Pancreas (tissue), 10 donors: ENCODE measurements around the gene ARHGAP10. TPM values are rescaled to one million over a fixed set of nuclear protein-coding genes. Genes with fewer than 3 reads are reported as not detected.

Experiments used
- ATAC-seq, 4 donors: fragments of 200-7000 bp; cut with Tn5 transposase; one replicate each; pipeline versions ENCODE4 v1.8.0 to v1.9.1; 2020; ENCODE audit warnings: mild to moderate bottlenecking in 4 of 4, moderate library complexity in 4 of 4
- DNase-seq, 6 donors: peaks; one replicate each; pipeline ENCODE4 v3.0.0-alpha.2; 2020
- FAIRE-seq: peaks from 2 replicates; lab custom pipeline; 2012; peaks lifted over from hg19 to GRCh38; lab: Jason Lieb, UNC
- H3K27ac ChIP-seq, 4 donors: fragments of 200-600 bp; sonication (generic); 1 replicate in 3 of 4; 2 replicates in 1 of 4; pipeline versions ENCODE4 v1.5.0 to v1.8.0; 2020
- H3K27me3 ChIP-seq, 4 donors: fragments of 200-600 bp; one replicate each; pipeline ENCODE4 v1.8.0; 2021
- H3K36me3 ChIP-seq, 3 donors: fragments of 200-600 bp; sonication (generic) in 1 of 3; one replicate each; pipeline versions ENCODE4 v1.5.0 to v1.8.0; 2020 to 2021
- H3K4me1 ChIP-seq, 3 donors: fragments of 200-600 bp; one replicate each; pipeline ENCODE4 v1.8.0; 2021
- H3K4me3 ChIP-seq, 4 donors: fragments of 200-600 bp; sonication (generic) in 2 of 4; one replicate each; pipeline versions ENCODE4 v1.5.0 to v1.8.0; 2020 to 2021
- H3K9me3 ChIP-seq, 4 donors: fragments of 200-600 bp; one replicate each; pipeline ENCODE4 v1.8.0; 2021
- WGBS, 2 donors: extraction: QIAGEN DNeasy Blood & Tissue Kit; methylation state at CpG; one replicate each; pipeline ENCODE4 v1.1.7; 2013; 5-methylcytosine and 5-hydroxymethylcytosine counted together
- intact Hi-C, 3 donors: fragments of 100-400 bp; cut with DNase I; formaldehyde crosslinking; loops; one replicate each; pipeline versions ENCODE4 v1.11.1 to v1.14.2; 2022
- polyA plus RNA-seq, 2 donors: library from polyadenylated mRNA; stranded (reverse); fragments of 200-250 nt; gene quantifications; one replicate each; pipeline ENCODE4 v1.2.3, GENCODE V29; 2013
- total RNA-seq, 6 donors: library from RNA; stranded (reverse); fragmentation: NEBNext Ultra II Directional in 4 of 6; extraction: Animal tissue kit (Norgen Biotek cat#: 25700) in 4 of 6; gene quantifications; one replicate each; pipeline versions ENCODE4 v1.2.1 to v1.2.4, GENCODE V29; 2021 to 2023
- TF ChIP-seq, protein P1 (sequence below), 4 donors: fragments of 200-600 bp; sonication (generic) in 3 of 4; IDR thresholded peaks; one replicate each; pipeline versions ENCODE4 v1.5.0 to v1.8.0; 2021; ENCODE audit warnings: antibody characterized with exemption in 4 of 4
- donor health status: healthy with polysubstance abuse.
- donor health status: DM: no; HTN: no; CAD: no; lungs with moderate emphysema.
- donor health status: DM: no; HTN: no; CAD: no.
- donor health status: control.
- donor health status: control.
- donor health status: Bipolar disorder and iron deficiency.
- donor health status: DM: yes; HTN: yes; CAD: no.
- donor health status: DM: no; HTN: no; CAD: no.
- donor health status: DM: no; HTN: no; CAD: no.
- donor health status: DM: yes; HTN: yes; CAD: no.

ARHGAP10 gene
- total and polyA plus RNA-seq, 8 donors = 6.3 to 14.8 (median 8.7) TPM

GRCh38 chr4:148109216-148109615 is 377.3 kb downstream of the ARHGAP10 start:
- Histone ChIP-seq H3K4me3 (no peak overlapping the region), H3K36me3 (peaks cover 0 to 30% (median 0%) of the 10 kb centered on the region in 3 donors), H3K27ac (no peak overlapping the region), H3K4me1 (no peaks in the 10 kb centered on the region), H3K9me3 (no peaks in the 10 kb centered on the region), H3K27me3 (no peaks in the 10 kb centered on the region)
- FAIRE-seq (no peak), DNase-seq (no peak), ATAC-seq (no peak)
- TF ChIP-seq, protein P1, sequence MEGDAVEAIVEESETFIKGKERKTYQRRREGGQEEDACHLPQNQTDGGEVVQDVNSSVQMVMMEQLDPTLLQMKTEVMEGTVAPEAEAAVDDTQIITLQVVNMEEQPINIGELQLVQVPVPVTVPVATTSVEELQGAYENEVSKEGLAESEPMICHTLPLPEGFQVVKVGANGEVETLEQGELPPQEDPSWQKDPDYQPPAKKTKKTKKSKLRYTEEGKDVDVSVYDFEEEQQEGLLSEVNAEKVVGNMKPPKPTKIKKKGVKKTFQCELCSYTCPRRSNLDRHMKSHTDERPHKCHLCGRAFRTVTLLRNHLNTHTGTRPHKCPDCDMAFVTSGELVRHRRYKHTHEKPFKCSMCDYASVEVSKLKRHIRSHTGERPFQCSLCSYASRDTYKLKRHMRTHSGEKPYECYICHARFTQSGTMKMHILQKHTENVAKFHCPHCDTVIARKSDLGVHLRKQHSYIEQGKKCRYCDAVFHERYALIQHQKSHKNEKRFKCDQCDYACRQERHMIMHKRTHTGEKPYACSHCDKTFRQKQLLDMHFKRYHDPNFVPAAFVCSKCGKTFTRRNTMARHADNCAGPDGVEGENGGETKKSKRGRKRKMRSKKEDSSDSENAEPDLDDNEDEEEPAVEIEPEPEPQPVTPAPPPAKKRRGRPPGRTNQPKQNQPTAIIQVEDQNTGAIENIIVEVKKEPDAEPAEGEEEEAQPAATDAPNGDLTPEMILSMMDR (IDR thresholded peaks at IDR 0.05) = no peak
- WGBS, 2 donors = 56 to 61% methylated on average over 3 of the region's 3 CpGs
- intact Hi-C loops = no loop called here

DNA sequence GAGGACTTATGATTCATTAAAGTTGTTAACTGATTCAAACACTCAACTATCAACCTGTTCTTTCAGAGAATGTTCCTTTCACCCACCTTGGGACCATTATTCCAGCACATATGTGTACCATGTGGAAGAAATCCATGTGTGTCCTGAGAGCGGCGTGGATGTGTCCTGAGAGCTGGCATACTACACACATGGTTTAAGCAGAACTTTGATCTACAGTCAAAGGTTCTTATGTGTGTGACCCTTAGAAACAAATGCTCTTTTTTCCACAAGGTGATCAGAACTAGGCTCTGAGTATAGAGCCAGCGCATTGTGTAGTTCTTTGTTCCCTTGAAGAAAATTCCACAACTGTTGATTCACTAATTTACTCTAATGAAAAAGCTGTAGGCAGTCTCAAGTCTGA is 378.3 kb downstream of the ARHGAP10 start:
- H3K4me3 ChIP-seq = no peak overlapping the region
- ATAC-seq (no peak), DNase-seq (no peak), FAIRE-seq (no peak)
- TF ChIP-seq, protein P1 (IDR thresholded peaks at IDR 0.05) = no peak
- H3K9me3 ChIP-seq = no peaks in the 10 kb centered on the region
- intact Hi-C loops = no loop called here
- WGBS, 2 donors = 99 to 100% methylated on average over 3 of the region's 3 CpGs
- H3K27ac ChIP-seq = no peak overlapping the region
- H3K4me1 ChIP-seq = no peaks in the 10 kb centered on the region
- H3K27me3 ChIP-seq = no peaks in the 10 kb centered on the region
- peaks cover 0 to 30% (median 4%) of the 10 kb centered on the region in 3 donors for H3K36me3 ChIP-seq

DNA sequence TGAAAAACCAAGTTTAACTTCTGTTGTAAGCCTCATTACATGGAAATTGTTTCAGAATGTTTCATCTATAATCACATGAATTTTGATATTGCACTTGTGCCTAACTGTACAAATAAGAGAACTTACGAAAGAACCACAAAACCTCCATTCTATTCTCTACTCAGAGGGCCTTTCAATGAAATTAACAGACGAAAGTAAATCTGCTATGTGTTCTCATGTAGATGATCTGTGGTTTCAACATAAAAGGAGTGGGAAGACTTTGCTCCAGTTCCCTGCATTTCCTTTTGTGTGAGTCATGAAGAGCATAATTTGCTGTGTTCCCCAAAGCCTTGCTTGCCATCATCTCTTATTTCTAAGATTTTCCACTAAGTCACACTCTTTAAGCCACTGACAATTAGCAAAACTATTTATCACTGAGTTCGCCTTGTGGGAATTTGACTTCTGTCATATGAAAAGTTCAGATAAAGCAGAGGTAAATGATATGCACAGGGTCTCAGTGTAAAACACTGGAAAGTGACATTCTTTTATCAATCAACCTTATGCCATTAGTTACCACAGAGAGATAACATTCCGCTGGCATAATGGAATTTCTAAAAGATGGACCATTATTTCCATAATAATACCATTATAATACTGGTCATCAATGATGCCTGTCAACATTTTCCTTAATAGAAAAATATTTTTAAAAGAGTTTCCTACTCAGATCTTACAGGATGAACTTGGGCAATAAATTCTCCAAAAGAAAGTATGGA is 380.5 kb downstream of the ARHGAP10 start:
- no peak overlapping the region for H3K4me3 ChIP-seq
- H3K27ac ChIP-seq = no peak overlapping the region
- 82% methylated on average over 4 of the region's 4 CpGs for WGBS, 2 donors
- ATAC-seq = peak in 2 of 4 donors; percentile 25 to 61
- H3K36me3 ChIP-seq = peaks cover 0 to 30% (median 4%) of the 10 kb centered on the region in 3 donors
- H3K27me3 ChIP-seq = no peaks in the 10 kb centered on the region
- H3K4me1 ChIP-seq = peaks cover 0 to 3% (median 0%) of the 10 kb centered on the region in 3 donors
- DNase-seq = no peak
- FAIRE-seq = no peak
- no peaks in the 10 kb centered on the region for H3K9me3 ChIP-seq
- TF ChIP-seq, protein P1 (IDR thresholded peaks at IDR 0.05) = no peak
- intact Hi-C loops = no loop called here

GRCh38 chr4:148114436-148114835 is 382.5 kb downstream of the ARHGAP10 start:
- TF ChIP-seq, protein P1 (IDR thresholded peaks at IDR 0.05) = no peak
- no peak for FAIRE-seq
- H3K4me1 ChIP-seq = peaks cover 0 to 3% (median 0%) of the 10 kb centered on the region in 3 donors
- H3K4me3 ChIP-seq = no peak overlapping the region
- DNase-seq = no peak
- no peaks in the 10 kb centered on the region for H3K9me3 ChIP-seq
- ATAC-seq = no peak
- H3K36me3 ChIP-seq = peaks cover 0 to 22% (median 4%) of the 10 kb centered on the region in 3 donors
- H3K27me3 ChIP-seq = no peaks in the 10 kb centered on the region
- intact Hi-C loops = no loop called here
- no peak overlapping the region for H3K27ac ChIP-seq

GRCh38 chr4:148116264-148116663 is 384.4 kb downstream of the ARHGAP10 start:
- H3K27ac ChIP-seq = no peak overlapping the region
- no peak for ATAC-seq
- no peaks in the 10 kb centered on the region for H3K27me3 ChIP-seq
- peaks cover 0 to 24% (median 4%) of the 10 kb centered on the region in 3 donors for H3K36me3 ChIP-seq
- H3K9me3 ChIP-seq = no peaks in the 10 kb centered on the region
- TF ChIP-seq, protein P1 (IDR thresholded peaks at IDR 0.05) = no peak
- H3K4me1 ChIP-seq = peaks cover 0 to 3% (median 0%) of the 10 kb centered on the region in 3 donors
- no peak for FAIRE-seq
- intact Hi-C loops = no loop called here
- WGBS, 2 donors = 49 to 51% methylated on average over 2 of the region's 2 CpGs
- H3K4me3 ChIP-seq = no peak overlapping the region
- no peak for DNase-seq
